ENCODE results near the gene ELOVL7.
"Not testable (repeated sequence)": the region's sequence is repeated elsewhere in the genome, so short reads cannot be mapped to it uniquely, and the experiment has no call there.

The ELOVL7 gene

GRCh38 chr5:60715201-60715928 lies 128.7 kb downstream of the ELOVL7 start:
- DNase-seq (ENCODE audit: low read depth), result not testable (repeated sequence)

DNA sequence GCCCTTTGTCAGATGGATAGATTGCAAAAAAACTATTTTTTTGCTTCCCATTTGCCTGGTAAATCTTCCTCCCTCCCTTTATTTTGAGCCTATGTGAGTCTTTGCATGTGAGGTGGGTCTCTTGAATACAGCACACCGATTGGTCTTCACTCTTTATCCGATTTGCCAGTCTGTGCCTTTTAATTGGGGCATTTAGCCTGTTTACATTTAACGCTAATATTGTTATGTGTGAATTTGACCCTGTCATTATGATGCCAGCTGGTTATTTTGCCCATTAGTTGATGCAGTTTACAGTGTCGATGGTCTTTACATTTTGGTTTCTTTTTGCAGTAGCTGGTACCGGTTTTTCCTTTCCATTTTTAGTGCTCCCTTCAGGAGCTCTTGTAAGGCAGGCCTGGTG lies 131.1 kb downstream of the ELOVL7 start:
- DNase-seq (ENCODE audit: low read depth), result no peak

DNA sequence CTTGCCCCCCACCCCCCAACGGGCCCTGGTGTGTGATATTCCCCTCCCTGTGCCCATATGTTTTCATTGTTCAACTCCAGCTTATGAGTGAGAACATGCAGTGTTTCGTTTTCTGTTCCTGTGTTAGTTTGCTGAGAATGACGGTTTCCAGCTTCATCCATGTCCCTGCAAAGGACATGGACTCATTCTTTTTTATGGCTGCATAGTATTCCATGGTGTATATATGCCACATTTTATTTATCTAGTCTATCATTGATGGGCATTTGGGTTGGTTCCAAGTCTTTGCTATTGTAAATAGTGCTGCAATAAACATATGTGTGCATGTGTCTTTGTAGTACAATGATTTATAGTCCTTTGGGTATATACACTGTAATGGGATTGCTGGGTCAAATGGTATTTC lies 132.2 kb downstream of the ELOVL7 start:
- DNase-seq (ENCODE audit: low read depth), result not testable (repeated sequence)

DNA sequence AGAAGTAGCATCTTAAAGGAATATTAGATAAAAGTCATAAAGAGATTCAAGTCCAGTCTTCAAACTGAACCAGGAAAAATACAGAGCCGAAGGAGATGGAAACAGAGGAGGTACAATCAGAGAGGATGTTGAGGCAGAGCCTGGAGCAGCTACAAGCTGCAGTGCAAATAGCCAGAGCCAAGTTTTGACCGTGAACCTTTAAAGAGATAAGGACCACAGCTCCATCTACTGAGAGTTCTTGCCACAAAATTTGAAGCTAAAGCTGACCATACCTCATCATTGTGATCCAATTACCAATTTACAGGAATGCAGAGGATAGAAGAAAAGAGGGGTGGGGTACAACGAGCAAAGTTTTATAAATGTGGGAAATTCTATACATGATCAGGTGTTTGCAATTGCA lies 133.7 kb downstream of the ELOVL7 start:
- DNase-seq (ENCODE audit: low read depth), result no peak

DNA sequence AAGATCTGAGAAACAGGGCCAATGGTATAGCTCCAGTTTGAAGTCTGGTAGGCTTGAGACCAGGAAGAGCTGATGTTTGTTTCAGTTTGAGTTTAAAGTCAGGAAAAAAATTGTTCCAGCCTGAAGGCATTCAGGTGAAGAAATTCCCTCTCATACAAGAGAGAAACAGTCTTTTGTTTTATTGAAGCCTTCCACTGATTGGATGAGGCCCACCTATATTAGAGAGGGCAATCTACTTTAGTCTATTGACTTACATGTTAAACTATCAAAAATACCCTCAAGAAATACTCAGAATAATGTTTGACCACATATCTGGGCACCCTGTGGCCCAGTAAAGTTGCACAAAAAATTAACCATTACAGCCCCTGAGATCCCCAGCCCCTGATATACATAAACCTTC lies 138.9 kb downstream of the ELOVL7 start:
- no peak for DNase-seq (ENCODE audit: low read depth)

DNA sequence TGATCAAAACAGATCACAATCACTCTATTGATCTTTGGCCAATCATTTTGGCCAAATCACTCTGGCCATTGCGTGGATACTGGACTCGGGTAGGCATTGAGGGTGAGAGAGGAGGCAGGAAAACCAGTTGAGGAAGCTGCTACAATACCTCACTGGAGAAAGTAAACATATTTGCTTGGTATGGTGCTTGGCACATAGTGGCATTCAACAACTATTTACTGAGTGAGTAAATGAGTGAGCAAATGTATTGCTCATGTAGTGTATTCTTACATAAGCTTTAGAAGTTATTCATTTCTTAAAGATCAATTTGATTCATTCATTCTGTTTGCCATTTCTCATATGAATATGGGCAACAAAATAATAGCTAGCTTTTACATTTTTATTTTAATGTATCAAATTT lies 140.1 kb downstream of the ELOVL7 start:
- DNase-seq (ENCODE audit: low read depth), result no peak
